ENCODE data around the gene EARS2.
"Not testable (repeated sequence)": the region's sequence is repeated elsewhere in the genome, so short reads cannot be mapped to it uniquely, and the experiment has no call there.

Gene EARS2

DNA sequence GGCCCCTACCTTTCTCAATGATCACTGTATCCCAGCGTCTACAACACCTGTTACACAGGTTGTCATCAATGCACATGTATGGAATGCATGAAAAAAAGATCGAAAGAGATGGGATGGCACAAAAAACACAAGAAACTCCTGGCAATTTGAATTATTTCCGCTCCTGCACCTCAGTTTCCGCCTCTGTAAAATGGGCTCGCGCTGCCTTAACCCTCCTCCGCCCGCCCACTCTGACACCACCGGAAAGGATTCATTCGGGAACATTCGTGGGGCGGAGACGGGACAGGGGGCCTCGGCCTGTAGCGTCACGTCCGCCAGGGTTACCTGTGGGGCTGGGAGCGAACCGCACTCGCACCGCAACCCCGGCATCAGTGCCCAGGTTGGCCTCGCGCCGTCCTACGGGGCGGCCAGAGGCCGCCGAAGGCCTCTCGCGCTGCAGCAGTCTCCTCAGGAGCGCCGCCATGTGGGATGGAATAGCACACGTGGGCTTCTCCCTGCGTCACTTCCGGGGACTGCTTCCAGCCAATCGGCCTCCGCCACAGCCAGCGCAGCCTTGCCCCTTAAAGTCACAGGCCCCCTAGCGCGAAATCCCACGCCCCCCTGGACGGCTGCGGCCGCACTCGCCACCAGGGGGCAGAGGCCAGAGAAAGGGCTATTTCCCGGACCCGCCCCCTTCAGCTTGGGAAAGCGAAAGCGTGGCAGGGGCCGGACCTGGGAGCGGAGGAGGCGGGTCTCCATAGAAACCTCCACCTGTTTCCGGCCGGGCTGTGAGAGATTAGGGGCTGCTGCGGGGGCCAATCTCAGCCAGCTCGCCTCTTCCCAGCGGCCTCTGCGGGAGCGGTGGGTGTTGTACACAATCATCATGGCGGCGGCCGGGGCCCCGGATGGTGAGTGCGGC lies at the start of gene EARS2, which contains the start of gene UBFD1:
TSS of gene EARS2 (minus strand) at position 470 of the 898 bp plus-strand sequence. CDS start at position 463, 7 bp downstream.
TSS of gene UBFD1 (plus strand) at position 847 of the 898 bp plus-strand sequence. CDS start at position 863, 16 bp downstream.
- peak; percentile 99 for DNase-seq

DNA sequence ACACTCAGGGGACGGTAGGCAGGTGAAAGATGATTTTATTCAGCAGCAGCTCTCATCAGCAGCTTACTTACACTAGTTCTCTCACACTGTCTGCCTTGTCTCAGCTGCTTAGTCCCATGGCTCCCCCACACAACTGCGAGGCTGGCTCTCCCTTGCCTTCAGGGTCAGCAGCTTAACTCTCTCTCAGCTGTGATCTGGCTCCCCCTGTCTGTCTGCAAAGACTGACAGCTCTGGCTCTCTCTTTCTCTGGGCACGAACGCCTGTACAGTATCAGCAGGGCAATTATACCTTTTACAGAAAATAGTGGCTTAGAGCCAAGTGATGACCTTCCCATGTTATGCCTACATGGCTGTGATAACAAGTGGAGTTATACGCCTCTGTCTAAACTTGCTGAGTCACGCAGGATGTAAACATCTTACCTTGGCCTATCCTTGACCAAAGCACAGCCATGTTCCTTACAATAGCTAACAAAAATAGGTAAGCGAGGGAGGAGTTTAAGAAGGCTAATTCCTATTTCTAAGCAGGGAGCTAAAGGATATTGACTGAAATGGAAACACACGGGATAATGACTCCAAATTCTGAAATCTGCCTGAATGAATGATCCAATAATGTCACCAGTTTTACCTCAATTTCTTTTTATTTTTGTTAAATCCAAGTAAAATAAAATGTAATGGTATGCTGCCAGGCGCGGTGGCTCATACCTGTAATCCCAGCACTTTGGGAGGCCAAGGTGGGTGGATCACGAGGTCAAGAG lies 40.0 kb upstream of the EARS2 start:
- peak; percentile 22 for DNase-seq

DNA sequence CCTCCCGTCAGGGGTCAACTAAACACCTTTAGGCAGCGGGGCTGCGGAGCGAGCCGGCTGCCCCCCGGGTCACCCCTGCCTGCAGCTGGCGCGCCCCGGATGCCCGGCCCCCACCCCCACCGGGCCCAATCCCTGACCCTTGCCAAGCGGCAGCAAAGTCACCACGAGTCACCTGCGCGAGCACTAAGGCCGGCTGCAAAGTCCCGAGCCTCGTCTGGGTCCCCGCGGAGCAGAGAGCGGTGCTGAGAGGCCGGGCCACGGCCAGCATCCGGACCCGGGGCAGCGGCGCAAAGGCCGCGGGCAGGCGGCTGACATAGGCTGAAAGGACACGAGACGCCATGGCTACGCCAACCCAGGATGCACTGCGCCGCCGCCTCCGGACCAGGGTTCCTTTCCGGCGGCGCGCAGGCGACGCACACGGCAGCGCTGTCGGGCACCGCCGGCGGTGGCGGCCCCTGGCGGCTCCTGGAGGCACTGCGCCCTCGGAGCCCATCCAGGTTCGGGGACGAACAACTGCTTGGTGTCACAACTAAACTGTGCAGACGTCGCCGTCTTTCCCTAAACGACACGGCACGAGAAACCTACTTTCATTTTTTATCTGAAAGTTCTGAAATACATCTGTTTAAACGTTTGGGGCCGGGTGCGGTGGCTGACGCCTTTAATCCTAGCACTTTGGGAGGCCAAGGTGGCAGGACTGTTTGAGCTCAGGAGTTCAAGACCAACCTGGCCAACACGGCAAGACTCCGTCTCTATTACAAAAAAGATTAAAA lies 39.0 kb upstream of the EARS2 start, which contains the start of gene NDUFAB1:
TSS of gene NDUFAB1 (minus strand) at position 366 of the 770 bp plus-strand sequence. CDS start at position 340, 26 bp downstream.
- peak; percentile 92 for DNase-seq

DNA sequence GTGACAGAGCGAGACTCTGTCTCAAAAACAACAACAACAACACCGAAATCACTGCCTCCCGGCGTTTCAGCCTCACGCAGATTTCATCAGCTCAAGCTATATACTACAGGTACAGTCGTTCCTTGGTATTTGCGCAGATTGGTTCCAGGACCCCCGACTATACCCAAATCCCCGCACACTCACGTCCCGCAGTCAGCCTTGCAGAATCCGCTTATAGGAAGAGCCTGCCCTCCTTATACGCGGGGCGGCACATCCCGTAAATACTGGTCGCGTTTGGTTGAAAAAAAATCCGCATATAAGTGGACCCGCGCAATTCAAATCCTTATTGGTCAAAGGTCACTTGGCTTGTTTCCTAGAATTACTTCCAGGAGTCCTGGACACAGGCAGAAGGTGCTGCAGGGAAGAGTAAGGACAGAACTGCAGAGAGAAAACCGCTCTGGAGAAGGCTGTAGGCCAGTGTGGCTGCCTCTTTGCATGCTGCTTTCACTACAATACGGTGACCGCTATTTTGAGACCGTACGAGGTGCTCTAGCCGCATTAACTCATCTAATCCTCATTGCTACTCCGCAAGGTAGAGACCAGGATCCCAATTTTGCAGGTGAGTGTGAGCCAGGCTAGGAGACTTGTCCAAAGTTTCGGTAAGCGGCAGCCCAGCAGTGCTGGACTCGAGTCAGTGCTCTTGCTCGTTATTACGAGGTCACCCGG lies 38.2 kb upstream of the EARS2 start:
- DNase-seq, result no peak

DNA sequence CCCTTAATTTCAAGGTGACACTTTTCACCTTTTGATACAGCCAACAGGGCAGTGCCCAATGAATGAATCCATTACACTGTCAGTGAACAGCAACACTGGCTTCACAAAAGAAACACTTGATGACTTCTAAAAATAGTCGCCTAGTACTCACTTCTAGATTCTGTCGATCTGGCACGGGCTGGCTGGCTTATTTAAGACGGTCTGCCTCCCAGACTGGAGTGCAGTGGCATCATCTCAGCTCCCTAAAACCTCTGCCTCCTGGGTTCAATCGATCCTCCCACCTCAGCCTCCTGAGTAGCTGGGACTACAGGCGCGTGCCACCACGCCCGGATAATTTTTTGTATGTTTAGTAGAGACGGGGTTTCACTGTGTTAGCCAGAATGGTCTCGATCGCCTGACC lies 37.0 kb upstream of the EARS2 start:
- DNase-seq, result no peak

DNA sequence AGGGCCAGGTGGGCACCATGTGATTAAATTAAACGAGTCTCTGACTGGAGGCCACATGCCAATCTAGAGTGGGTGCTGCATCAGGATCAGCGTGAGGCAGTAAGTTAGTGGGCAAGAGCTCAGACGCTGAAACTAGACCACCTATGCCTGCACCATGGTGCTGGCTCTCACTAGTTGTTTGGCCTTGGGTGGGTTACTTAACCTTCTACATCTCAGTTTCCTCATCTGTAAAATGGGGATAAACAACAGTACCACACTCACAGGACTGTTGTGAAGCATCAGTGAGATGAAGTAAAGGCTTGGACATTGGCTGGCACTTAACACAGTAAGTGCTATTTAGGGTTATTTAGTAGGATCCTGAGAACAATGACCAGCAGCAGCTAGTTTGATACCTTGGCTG lies 33.0 kb upstream of the EARS2 start:
- DNase-seq, result no peak

DNA sequence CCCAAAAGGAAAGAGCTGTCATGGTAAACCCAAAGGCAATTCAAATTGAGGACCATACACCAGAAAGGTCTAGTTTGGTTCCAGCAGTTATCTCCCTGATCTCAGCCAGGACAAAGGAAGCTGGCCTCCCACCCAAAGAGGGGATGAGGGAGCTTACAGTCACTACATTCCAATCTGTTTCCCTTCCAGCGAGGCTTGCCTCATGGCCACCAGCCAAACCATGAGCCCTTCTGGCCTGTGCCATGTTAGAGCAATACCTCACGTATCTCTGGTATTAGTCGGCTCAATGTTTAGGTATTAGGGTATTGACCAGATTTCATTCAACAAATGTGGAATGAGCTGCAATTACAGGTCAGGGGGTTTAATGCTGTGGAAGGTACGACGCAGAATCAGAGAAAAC lies 30.6 kb upstream of the EARS2 start:
- no peak for DNase-seq

DNA sequence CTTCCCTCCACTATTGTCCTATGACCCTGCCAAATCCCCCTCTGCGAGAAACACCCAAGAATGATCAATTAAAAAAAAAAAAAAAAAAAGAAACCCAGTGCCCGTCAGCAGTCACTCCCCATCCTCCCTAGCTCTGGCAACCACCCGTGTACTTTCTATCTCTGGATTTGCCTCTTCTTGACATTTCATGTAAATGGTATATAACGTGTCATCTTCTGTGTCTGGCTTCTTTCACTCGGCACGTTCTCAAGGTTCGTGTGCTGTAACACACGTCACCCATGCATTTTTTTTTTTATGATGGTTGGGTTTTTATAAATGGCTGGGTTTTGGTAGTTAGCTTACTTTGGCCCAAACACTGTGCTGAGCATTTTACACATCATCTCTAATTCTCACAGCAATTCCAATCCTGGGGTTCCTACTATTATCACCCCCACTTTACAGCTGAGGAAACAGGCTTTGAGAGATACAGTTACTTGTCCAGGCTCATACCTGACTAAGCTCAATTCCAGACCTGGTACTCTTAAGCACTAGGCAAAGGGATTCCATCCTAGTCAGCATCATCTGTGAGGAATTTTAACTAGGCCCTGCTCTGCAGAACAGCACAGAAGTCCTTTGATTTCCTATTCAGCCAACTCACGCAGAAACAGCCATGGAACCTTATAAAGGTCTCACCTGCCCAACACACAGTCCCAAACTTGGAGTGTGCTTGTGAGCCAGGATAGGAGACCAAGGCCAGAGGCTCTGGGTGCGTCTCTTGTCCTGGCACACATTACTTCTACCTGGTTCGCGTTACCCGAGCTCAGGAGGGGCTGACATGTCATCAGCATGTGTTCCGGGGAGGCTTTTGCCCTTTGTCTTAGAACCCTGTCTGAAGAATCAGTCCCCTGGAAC lies 27.3 kb upstream of the EARS2 start:
- DNase-seq, result no peak

DNA sequence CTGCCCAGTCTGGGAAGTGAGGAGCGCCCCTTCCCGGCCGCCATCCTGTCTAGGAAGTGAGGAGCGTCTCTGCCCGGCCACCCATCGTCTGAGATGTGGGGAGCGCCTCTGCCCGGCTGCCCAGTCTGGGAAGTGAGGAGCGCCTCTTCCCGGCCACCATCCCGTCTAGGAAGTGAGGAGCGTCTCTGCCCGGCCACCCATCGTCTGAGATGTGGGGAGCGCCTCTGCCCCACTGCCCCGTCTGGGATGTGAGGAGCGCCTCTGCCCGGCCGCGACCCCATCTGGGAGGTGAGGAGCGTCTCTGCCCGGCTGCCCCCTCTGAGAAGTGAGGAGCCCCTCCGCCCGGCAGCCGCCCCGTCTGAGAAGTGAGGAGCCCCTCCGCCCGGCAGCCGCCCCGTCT lies 26.1 kb upstream of the EARS2 start:
- DNase-seq, result not testable (repeated sequence)

DNA sequence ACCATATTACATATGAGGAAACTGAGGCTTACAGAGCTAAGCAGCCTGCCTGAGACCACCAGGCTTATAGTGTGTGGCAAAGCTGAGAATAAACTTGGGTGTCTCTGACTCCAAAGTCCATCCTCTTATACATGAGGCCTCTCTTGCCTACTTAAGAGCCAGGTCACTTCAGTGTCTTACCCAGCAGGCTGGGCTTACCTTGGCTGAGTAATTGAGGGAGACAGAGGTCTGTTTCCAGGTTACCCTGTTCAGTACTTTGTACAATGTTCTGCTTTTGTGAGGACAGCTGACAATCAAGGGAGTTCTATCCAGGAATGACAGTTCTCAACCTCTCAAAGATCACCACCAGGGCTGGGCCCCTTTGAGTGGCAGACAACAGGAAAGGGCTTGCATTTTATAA lies 24.6 kb upstream of the EARS2 start:
- no peak for DNase-seq

DNA sequence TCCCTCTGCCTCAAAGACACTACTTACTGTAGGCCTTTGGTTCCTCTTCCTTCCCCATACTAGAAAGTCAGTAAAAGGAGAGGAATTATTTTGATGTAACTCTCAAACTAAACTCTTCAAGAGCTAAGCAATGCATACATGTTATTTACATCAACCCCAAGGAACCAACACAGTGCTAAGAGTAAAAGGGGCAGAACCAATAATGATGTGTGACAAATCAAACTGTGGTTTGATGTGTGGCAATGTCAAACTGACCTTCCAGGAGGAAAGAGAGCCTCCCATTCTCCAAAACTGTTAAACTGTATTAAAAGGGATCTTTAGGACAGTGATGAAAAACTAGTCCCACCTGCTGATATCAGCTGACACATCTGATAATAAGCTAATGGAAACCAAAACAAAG lies 23.2 kb upstream of the EARS2 start:
- no peak for DNase-seq

DNA sequence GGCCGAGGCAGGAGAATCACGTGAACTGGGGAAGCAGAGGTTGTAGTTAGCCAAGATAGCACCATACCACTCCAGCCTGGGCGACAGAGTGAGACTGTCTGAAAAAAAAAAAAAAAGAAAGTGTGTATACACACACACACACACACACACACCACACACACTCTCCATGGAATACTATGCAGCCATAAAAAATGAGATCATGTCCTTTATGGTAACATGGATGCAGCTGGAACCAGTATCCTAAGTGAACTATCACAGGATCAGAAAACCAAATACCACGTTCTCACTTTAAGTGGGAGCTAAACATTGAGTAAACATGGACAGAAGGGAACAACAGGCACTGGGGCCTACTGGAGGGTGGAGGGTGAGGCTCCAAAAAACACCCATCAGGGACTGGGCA lies 22.2 kb upstream of the EARS2 start:
- DNase-seq, result no peak

DNA sequence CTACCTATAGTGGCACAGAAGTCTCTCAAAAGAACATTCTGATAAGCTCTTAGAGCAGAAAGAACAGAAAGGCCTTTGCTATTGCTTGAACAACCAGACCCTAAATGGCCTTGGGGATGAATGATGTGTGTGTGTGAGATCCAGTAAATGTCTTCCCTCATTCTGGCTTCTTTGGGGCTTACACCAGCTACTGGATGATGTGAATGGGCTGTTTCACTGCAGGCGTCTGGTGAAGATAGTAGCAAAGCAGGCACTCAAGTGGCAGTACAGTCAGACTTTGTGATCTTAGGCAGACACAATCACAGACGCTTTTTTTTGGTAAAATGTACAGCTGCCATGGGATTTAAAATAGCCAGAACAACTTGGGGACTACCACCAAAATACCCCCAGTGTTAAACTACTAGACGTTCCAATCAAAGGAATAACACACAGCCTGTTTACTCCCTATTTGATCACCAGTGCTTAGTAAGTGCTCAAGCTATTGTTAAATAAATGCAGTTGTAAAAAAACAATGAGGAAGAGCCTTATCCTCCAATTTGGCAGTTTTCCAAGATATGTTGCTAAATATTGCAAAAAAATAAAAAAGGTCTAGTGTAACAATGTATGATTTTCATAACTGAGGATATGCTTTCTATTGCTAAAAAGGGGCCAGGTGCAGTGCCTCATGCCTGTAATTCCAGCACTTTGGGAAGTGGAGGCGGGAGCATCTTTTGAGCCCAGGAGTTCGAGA lies 21.1 kb upstream of the EARS2 start:
- peak; percentile 23 for DNase-seq

DNA sequence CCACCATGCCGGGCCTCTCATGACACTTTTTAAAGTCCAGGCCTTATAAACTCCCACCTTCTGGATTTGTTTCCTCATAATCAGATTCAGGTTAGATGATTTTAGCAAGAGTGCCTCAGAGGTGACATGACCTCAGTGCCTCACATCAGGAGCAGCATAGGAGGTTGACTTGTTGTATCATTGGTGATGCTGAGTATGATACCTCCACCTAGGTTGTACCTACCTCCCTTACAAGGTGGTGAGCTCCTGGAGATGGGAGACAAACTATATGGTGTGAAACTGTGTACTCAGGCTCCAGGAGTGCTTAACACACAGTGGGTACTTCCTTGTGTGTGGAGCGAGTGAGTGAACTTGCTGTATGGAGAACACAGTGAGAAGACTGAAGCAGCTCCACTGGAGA lies 20.3 kb upstream of the EARS2 start:
- no peak for DNase-seq

DNA sequence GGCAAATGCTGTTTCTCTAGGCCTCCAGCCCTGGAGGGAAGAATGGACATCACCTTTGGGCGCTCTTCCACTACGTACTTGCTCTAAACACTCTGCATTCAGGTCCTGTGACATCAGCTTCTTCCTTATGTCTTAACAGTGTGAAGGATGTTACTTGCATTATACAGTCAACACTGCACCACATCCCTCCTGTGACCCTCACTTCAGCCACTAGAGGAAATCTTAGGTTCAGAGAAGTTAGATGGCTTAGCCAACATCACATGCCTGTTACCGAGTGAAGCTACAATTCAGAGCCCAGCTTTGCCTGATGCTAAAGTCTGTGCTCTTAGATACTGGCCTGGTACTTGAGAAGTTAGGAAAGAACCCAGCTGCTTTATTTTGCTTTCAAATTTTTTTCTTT lies 18.7 kb upstream of the EARS2 start:
- DNase-seq, result no peak

DNA sequence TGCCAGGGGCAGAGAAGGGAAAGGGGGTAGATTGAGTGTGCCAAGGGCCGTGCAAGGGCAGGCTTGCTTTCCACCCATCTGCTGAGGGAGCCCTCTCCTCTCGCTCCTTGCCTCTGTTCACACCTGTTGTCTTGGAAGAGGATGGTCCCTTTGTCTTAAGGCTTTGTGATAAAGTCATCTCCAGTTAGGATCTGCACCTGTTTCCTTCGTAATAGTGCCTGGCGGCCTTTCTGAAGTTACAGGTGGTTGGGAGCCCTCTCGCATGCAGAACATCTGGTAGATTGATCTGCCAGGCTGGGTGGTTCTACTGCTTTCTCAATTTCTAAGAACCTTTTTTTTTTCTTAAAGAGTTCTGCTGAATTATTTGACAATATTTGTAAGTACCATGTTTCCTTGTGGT lies 16.7 kb upstream of the EARS2 start:
- no peak for DNase-seq

DNA sequence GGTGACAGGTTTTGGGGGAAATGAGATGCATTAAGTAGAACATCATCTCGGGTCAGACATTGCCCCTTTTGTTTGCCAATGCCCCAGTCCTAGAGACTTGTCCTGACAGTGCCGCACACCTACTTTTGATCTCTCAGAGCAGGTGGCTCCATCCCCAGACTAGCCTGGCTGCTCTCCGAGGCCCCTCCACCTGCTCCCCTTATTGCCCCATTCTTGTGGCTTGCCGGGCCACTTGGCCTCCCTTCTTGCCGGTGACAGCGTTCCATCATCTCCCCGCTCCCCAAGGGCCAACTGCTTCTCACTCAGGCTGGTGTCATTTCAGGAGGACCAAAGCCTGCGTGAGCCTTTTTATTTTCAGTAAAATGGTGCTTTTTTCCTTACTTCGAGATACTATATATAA lies 15.2 kb upstream of the EARS2 start:
- no peak for DNase-seq

DNA sequence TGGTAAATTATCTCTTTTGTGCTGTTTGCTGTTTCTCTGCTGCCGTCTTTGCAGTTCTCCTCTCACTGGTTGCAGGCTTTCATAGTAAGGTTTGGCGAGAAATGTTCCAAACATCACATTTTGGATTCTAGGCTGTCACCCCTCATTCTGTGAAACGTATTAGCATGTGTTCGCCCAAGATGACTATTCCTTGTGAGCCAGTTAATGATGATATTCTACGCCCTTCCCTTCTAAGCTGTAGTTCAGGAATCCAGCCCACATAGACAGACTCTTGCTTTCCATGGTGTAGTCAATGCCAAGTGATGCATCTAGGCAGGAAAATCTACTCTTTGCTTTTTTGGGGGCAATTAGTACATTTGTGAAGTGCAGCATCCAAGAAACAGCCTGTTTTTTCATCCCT lies 14.7 kb upstream of the EARS2 start:
- DNase-seq, result no peak

DNA sequence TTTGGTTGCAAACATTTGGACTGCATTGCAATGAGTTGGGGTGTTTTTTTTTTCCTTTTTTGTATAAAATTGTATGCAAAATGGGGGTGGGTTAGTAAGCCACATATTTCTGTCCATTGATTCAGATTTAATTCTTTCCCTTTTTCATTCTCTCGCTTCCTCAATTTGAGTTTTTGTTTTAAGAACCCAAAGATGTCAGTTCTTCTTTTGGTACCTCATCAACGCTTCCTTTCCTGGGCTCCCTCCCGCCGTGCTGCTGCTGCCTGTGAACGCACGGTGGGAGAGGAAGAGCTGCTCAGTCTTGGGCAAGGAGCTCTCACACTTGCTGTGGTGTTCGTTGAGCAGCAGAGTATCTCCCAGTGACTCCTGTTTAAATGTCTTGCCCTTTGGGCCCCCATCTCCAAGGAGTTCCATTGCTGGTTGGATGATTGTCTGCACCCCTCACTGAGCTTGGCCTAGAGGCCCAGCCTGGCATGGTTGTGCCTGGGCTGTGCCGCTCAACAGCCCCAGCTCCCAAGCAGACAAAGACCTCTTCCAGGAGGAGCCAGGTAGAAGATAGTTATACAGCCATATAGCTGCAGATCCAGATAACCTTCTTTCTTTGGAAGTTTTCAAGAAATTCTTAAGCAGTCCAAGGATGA lies 14.0 kb upstream of the EARS2 start:
- peak; percentile 73 for DNase-seq

DNA sequence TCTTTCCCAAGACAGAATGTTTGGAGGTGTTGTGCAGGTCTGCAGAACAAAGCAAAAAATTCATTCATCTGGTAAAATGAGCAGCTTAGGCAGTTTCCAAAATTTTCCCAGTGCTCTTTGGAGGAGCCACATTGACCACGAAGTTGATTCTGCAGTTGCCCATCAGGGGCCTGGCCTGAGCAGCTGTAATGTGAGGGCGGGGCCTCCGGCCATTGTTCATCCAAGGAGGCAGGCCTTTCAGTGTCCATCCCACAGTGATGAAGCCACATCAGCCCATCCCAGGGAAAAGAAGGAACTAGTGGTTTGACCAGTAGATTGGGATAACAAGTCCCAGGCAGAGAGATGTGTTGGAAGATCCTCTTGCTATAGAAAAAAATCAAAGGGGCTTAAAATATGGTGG lies 10.5 kb upstream of the EARS2 start:
- no peak for DNase-seq

Measured in inflammatory macrophage treated with lipopolysaccharide for 4 hours (primary cell).